GM12874 (cell line): ENCODE results near the gene CDYL.

Source experiments
- TF ChIP-seq, protein P1 (sequence below): IDR thresholded peaks from 2 replicates; pipeline ENCODE4 v1.5.1; 2011; ENCODE audit warnings: low read depth, mild to moderate bottlenecking, control low read depth, low read length, moderate library complexity; ENCODE audit not compliant: insufficient read depth

CDYL gene

GRCh38 chr6:4924661-4925271, 148.6 kb downstream of the CDYL start:
- TF ChIP-seq, protein P1, sequence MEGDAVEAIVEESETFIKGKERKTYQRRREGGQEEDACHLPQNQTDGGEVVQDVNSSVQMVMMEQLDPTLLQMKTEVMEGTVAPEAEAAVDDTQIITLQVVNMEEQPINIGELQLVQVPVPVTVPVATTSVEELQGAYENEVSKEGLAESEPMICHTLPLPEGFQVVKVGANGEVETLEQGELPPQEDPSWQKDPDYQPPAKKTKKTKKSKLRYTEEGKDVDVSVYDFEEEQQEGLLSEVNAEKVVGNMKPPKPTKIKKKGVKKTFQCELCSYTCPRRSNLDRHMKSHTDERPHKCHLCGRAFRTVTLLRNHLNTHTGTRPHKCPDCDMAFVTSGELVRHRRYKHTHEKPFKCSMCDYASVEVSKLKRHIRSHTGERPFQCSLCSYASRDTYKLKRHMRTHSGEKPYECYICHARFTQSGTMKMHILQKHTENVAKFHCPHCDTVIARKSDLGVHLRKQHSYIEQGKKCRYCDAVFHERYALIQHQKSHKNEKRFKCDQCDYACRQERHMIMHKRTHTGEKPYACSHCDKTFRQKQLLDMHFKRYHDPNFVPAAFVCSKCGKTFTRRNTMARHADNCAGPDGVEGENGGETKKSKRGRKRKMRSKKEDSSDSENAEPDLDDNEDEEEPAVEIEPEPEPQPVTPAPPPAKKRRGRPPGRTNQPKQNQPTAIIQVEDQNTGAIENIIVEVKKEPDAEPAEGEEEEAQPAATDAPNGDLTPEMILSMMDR, result no peak

DNA sequence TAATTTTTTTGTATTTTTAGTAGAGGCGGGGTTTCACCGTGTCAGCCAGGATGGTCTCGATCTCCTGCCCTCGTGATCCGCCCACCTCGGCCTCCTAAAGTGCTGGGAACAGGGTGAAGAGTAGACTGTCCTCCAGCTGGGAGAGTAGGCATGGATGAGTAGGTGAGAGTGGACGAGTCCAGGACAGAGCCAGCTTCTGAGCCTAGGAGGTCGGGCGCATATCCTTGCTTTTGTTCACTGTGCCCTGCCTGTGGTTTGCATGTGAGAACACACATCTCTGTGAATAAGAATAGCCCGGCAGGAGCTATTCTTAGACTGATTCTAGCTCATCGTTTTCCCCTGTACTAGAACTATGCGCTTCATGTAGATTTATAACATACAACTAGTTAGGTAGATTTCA, 149.4 kb downstream of the CDYL start:
- TF ChIP-seq, protein P1, result no peak

- TF ChIP-seq, protein P1, result no peak
Measured at GRCh38 chr6:4928426-4928825, 152.2 kb downstream of the CDYL start.

- TF ChIP-seq, protein P1, result no peak
Measured at GRCh38 chr6:4929097-4929718, 153.0 kb downstream of the CDYL start.

GRCh38 chr6:4930025-4930691, 154.0 kb downstream of the CDYL start:
- TF ChIP-seq, protein P1, result no peak

DNA sequence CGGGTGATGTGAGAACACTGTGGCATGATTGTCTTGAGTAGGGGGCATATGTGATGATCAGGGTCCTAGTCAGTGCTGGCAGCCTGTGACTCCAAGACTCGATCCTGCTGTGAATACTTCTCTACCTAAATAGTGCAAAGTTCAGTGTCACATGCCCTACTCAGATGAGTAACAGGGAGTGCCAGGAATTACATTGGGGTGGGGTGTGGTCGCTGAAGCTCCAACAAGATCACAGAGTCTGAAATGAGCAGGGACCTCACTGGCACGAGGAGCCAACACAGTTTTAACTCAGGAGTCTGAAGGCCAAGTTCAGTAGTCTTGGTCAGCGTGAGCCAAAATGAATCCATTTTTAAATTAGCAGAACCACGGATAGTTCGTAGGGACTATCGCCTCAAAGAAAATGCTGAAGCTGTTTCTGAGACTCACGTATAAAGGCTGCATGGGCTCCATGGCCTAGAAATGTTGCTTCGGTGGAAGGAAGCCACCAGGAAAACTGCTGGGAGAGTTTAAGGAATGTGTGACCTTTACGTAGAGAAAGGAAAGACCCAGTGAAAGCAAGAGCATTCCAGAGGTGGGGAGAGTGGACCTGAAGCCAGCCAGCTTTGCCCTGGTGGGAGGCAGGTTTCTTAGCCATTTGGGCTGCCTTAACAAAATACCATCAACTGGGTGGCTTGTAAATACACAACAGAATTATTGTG, 155.5 kb downstream of the CDYL start:
- TF ChIP-seq, protein P1, result no peak

- TF ChIP-seq, protein P1, result no peak
Measured at GRCh38 chr6:4932228-4932903, 156.2 kb downstream of the CDYL start.
